Large intestine (tissue), 3 donors: Measurements from ENCODE around the gene IL6ST. TPM values are rescaled to one million over a fixed set of nuclear protein-coding genes. Genes with fewer than 3 reads are reported as not detected.

Experiments
- DNase-seq, 2 donors: peaks; one replicate each; pipeline versions ENCODE4 v3.0.0 to v3.0.0-alpha.2; 2013
- H3K27ac ChIP-seq: one replicate; pipeline ENCODE4 v1.5.1; 2013; ENCODE audit warnings: low read length
- H3K27me3 ChIP-seq: 2 replicates; pipeline ENCODE4 v1.6.1; 2013; ENCODE audit warnings: low read length; ENCODE audit not compliant: control insufficient read depth, insufficient read depth
- H3K36me3 ChIP-seq: 2 replicates; pipeline ENCODE4 v1.6.1; 2013; ENCODE audit warnings: low read length; ENCODE audit not compliant: control insufficient read depth, insufficient read depth
- H3K4me1 ChIP-seq: one replicate; pipeline ENCODE4 v1.6.1; 2013; ENCODE audit warnings: low read length; ENCODE audit not compliant: control insufficient read depth, insufficient read depth
- H3K4me3 ChIP-seq: one replicate; pipeline ENCODE4 v1.5.1; 2013; ENCODE audit warnings: low read length
- H3K9me3 ChIP-seq: one replicate; pipeline ENCODE4 v1.6.1; 2013; ENCODE audit warnings: mild to moderate bottlenecking, low read depth, low read length, moderate library complexity; ENCODE audit not compliant: control insufficient read depth
- WGBS: methylation state at CpG from one replicate; pipeline ENCODE4 v1.1.5; 2013; ENCODE audit warnings: low lambda C conversion rate; ENCODE audit not compliant: insufficient coverage; 5-methylcytosine and 5-hydroxymethylcytosine counted together
- polyA plus RNA-seq: library from polyadenylated mRNA; unstranded; fragments of 120-200 nt; gene quantifications from one replicate; pipeline ENCODE4 v1.2.1, GENCODE V29; 2013

Gene IL6ST
- polyA plus RNA-seq, 1 donor = 55.2 TPM

- no peak for DNase-seq
- Histone ChIP-seq H3K9me3 (no peaks in the 10 kb centered on the region), H3K27ac (no peak overlapping the region), H3K27me3 (no peaks in the 10 kb centered on the region), H3K36me3 (no peaks in the 10 kb centered on the region), H3K4me3 (no peak overlapping the region), H3K4me1 (peaks cover 1% of the 10 kb centered on the region)
- WGBS = 90% methylated on average over 2 of the region's 9 CpGs
Observed at GRCh38 chr5:55923865-55924500, 70.8 kb downstream of the IL6ST start.

GRCh38 chr5:55923177-55923771 lies 71.5 kb downstream of the IL6ST start:
- DNase-seq = no peak
- WGBS = 100% methylated on average over 1 of the region's 17 CpGs
- Histone ChIP-seq H3K4me1 (peaks cover 9% of the 10 kb centered on the region), H3K4me3 (peak overlapping the region; percentile 10), H3K9me3 (no peaks in the 10 kb centered on the region), H3K27me3 (no peaks in the 10 kb centered on the region), H3K36me3 (no peaks in the 10 kb centered on the region), H3K27ac (no peak overlapping the region)

DNA sequence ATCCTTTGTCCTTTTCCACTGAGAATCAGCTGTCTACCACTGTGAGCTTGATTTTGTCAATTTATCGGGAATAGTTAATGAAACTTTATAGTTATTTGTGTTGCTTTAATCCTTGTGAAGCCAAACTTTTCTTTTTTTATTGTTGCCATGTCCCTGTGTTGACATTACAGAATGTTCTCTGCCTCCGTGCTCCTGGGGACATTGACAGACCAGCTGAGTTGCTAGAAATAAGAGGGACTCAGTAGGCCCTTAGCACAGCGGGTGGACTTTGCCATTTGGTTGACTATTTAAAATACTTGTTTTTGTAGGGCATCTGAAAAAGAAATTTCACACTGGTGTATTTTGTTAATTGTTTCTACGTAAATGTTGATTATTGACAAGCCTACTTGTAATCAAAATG lies 73.1 kb downstream of the IL6ST start:
- Histone ChIP-seq H3K9me3 (no peaks in the 10 kb centered on the region), H3K27ac (peak overlapping the region; percentile 27), H3K27me3 (no peaks in the 10 kb centered on the region), H3K4me1 (peaks cover 23% of the 10 kb centered on the region), H3K36me3 (no peaks in the 10 kb centered on the region), H3K4me3 (no peak overlapping the region)
- WGBS = no CpG with 5 or more reads among the region's 4 CpGs
- DNase-seq = no peak

GRCh38 chr5:55920784-55921183 lies 74.0 kb downstream of the IL6ST start:
- WGBS = no CpG with 5 or more reads among the region's 5 CpGs
- no peak for DNase-seq
- no peaks in the 10 kb centered on the region for H3K9me3 ChIP-seq
- H3K27ac ChIP-seq = no peak overlapping the region
- no peaks in the 10 kb centered on the region for H3K27me3 ChIP-seq
- peaks cover 23% of the 10 kb centered on the region for H3K4me1 ChIP-seq
- no peak overlapping the region for H3K4me3 ChIP-seq
- no peaks in the 10 kb centered on the region for H3K36me3 ChIP-seq

GRCh38 chr5:55919625-55920024 lies 75.1 kb downstream of the IL6ST start:
- no peak overlapping the region for H3K27ac ChIP-seq
- DNase-seq = no peak
- no CpG with 5 or more reads among the region's 3 CpGs for WGBS
- peaks cover 24% of the 10 kb centered on the region for H3K4me1 ChIP-seq
- no peaks in the 10 kb centered on the region for H3K9me3 ChIP-seq
- H3K4me3 ChIP-seq = no peak overlapping the region
- H3K27me3 ChIP-seq = no peaks in the 10 kb centered on the region
- H3K36me3 ChIP-seq = no peaks in the 10 kb centered on the region

DNA sequence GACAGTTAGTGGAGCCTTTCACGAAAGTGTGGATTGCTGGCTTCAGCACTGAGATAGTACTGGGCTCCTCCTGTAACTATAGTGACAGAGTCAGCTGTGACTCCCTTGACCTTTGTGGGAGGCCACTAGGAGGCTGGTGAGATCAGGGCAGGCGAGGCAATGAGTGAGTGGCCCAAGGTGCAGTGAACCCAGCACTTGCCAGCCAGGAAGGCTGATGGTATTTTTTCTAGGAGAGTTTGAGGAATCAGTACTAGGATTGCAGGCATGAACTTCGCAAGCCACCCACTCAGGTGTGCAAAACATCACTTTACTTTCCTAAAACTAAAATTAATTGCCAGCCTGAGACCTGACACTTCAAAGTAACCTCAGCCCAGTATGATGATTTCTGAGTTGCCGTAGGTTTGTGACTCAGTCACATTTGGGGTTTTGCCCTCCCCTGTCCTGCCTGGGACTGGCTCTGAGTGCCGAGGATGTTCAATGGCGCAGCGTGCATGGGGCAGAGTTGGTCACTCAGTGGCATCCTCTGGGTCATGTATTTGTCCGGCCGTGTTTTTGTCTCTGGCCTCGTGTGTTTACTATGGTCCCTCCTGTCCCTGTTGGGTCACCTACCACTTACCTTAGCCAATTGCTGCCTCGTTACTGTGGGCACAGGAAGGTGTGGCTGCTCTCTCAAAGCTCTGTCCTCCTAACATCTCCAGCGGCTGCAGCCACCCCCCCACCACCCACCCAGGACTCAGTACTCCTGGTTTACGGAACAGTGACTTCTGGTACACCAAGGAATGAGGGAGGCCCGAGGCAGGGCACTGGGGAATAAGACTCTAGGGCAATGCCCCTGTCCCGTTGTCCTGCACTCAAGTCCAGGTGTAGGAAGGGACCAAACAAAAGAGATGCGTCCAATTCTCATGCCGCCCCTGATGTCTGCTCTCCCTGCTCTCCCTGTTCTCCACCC lies 76.4 kb downstream of the IL6ST start:
- Histone ChIP-seq H3K36me3 (no peaks in the 10 kb centered on the region), H3K27me3 (no peaks in the 10 kb centered on the region), H3K27ac (peak overlapping the region; percentile 60), H3K9me3 (no peaks in the 10 kb centered on the region), H3K4me1 (peaks cover 37% of the 10 kb centered on the region), H3K4me3 (no peak overlapping the region)
- DNase-seq = peak; percentile 80 to 81
- WGBS = no CpG with 5 or more reads among the region's 17 CpGs

DNA sequence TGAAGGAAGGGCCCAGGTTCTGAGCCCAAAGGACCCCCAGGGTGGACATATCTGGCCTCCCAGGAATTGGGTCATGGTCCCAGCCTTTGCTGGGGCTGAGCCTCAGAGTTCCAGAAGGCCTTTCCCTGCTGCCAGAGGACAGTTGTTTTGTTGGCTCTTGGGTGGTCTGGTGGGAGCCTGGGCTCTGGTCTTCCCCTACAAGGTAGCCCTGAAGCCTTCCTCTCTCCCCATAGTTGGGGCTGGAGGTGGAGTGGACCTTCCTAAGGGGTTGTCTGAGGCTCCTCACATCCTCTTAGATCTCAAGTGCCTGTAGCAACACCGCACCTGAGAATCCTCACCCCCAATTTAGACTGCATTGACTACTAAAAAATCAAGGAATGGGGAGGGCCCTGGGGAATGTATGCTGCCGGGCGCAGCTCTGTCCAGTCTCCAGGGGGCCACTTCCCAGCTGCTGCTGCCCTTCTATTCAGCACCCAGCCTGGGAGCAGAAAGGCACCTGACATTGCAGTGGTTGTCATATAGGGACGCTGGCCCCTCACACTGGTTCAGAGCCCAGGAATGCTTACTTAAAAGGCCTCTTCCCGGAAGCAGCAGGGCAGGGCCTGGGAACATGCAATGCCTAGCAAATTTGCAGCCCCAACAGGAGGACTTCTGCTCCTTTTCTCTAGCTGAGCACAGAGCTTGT lies 77.2 kb downstream of the IL6ST start:
- H3K36me3 ChIP-seq = no peaks in the 10 kb centered on the region
- no peak overlapping the region for H3K4me3 ChIP-seq
- peak overlapping the region; percentile 60 for H3K27ac ChIP-seq
- no CpG with 5 or more reads among the region's 5 CpGs for WGBS
- no peaks in the 10 kb centered on the region for H3K27me3 ChIP-seq
- H3K4me1 ChIP-seq = peaks cover 43% of the 10 kb centered on the region
- DNase-seq = no peak
- no peaks in the 10 kb centered on the region for H3K9me3 ChIP-seq

DNA sequence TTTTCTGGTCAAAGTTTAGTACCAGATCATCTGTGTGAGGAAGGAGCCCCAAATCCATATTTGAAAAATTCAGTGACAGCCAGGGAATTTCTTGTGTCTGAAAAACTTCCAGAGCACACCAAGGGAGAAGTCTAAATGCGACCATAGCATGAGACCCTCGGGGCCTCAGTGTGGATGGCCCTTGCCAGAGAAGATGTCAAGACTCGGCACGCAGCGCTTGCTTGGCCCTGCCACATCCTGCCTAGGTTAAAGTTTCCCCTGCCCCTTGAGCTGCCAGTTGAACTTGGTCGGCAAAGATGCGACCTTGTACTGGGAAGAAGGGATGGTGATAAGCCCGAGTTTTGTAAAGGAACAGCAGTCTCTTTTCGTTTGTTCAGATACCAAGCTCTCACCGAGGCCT lies 77.8 kb downstream of the IL6ST start:
- no peaks in the 10 kb centered on the region for H3K9me3 ChIP-seq
- no peak for DNase-seq
- H3K4me1 ChIP-seq = peaks cover 43% of the 10 kb centered on the region
- peak overlapping the region; percentile 60 for H3K27ac ChIP-seq
- no peak overlapping the region for H3K4me3 ChIP-seq
- no peaks in the 10 kb centered on the region for H3K27me3 ChIP-seq
- H3K36me3 ChIP-seq = no peaks in the 10 kb centered on the region
- no CpG with 5 or more reads among the region's 10 CpGs for WGBS

GRCh38 chr5:55915783-55916182 lies 79.0 kb downstream of the IL6ST start:
- no peaks in the 10 kb centered on the region for H3K9me3 ChIP-seq
- no peak overlapping the region for H3K4me3 ChIP-seq
- H3K36me3 ChIP-seq = no peaks in the 10 kb centered on the region
- H3K4me1 ChIP-seq = peaks cover 43% of the 10 kb centered on the region
- no peaks in the 10 kb centered on the region for H3K27me3 ChIP-seq
- H3K27ac ChIP-seq = no peak overlapping the region
- DNase-seq = no peak
- WGBS = no CpG with 5 or more reads among the region's 3 CpGs

DNA sequence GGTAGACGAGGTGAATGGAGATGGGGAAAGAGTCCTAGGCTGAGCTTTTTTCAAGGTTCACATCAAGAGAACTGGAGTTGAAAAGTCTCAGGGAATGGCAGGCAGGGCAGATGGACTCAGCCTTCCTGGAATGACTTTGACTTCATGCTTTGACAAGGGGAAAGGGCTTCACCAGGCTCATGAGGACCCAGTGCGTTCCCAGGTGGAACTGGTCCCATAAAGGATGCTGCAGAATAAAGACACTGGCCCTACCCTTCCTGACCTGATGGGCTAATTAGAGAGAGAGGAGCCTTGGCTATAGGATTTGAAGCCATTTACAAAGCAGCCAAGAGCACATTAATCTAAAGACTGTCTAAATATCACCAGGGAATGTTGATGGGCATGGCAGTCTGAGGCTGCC lies 79.8 kb downstream of the IL6ST start:
- no peak overlapping the region for H3K4me3 ChIP-seq
- H3K4me1 ChIP-seq = peaks cover 43% of the 10 kb centered on the region
- H3K27me3 ChIP-seq = no peaks in the 10 kb centered on the region
- no peak overlapping the region for H3K27ac ChIP-seq
- H3K9me3 ChIP-seq = no peaks in the 10 kb centered on the region
- WGBS = 100% methylated on average over 1 of the region's 2 CpGs
- DNase-seq = no peak
- no peaks in the 10 kb centered on the region for H3K36me3 ChIP-seq
